Trophoblast cell (in vitro differentiated cells and primary cell): ENCODE results near the gene RASIP1.
"Not testable (repeated sequence)": the region's sequence is repeated elsewhere in the genome, so short reads cannot be mapped to it uniquely, and the experiment has no call there.

Source experiments
- DNase-seq, 2 donors: peaks; one replicate each; pipeline ENCODE4 v3.0.0-alpha.2; 2016
- H2AFZ ChIP-seq: 2 replicates; pipeline ENCODE4 v1.6.1; 2013; ENCODE audit warnings: low read length, moderate library complexity, mild to moderate bottlenecking; ENCODE audit not compliant: insufficient read depth, poor library complexity
- H2AK5ac ChIP-seq: 2 replicates; pipeline ENCODE4 v1.6.1; 2013; ENCODE audit warnings: mild to moderate bottlenecking, low read length
- H2BK120ac ChIP-seq: 2 replicates; pipeline ENCODE4 v1.6.1; 2013; ENCODE audit warnings: low read length, mild to moderate bottlenecking, moderate library complexity; ENCODE audit not compliant: insufficient read depth, poor library complexity
- H2BK12ac ChIP-seq: 2 replicates; pipeline ENCODE4 v1.6.1; 2013; ENCODE audit warnings: mild to moderate bottlenecking, low read length, moderate library complexity
- H2BK5ac ChIP-seq: 2 replicates; pipeline ENCODE4 v1.6.1; 2013; ENCODE audit warnings: low read length, low read depth, moderate library complexity, mild to moderate bottlenecking; ENCODE audit not compliant: poor library complexity
- H3K14ac ChIP-seq: 2 replicates; pipeline ENCODE4 v1.6.1; 2013; ENCODE audit warnings: mild to moderate bottlenecking, low read length
- H3K18ac ChIP-seq: 2 replicates; pipeline ENCODE4 v1.6.1; 2013; ENCODE audit warnings: mild to moderate bottlenecking, low read length
- H3K23ac ChIP-seq: 2 replicates; pipeline ENCODE4 v1.6.1; 2013; ENCODE audit warnings: low read length
- H3K27ac ChIP-seq: 2 replicates; pipeline ENCODE4 v1.5.1; 2013; ENCODE audit warnings: low read depth, mild to moderate bottlenecking, inconsistent platforms, low read length, moderate library complexity
- H3K27me3 ChIP-seq: 2 replicates; pipeline ENCODE4 v1.6.1; 2013; ENCODE audit warnings: inconsistent platforms, mild to moderate bottlenecking, low read length, moderate library complexity; ENCODE audit not compliant: insufficient read depth
- H3K36me3 ChIP-seq, 2 experiments: 1 replicate in 1 of 2; 2 replicates in 1 of 2; pipeline ENCODE4 v1.6.1; 2013; ENCODE audit warnings: low read length in 2 of 2, mild to moderate bottlenecking in 2 of 2, moderate library complexity in 1 of 2; ENCODE audit not compliant: insufficient read depth in 2 of 2, control insufficient read depth in 1 of 2
- H3K4ac ChIP-seq: 2 replicates; pipeline ENCODE4 v1.6.1; 2013; ENCODE audit warnings: low read depth, mild to moderate bottlenecking, low read length, moderate library complexity
- H3K4me1 ChIP-seq, 2 experiments: 1 replicate in 1 of 2; 2 replicates in 1 of 2; pipeline ENCODE4 v1.6.1; 2013; ENCODE audit warnings: low read length in 2 of 2, mild to moderate bottlenecking in 2 of 2, moderate library complexity in 1 of 2; ENCODE audit not compliant: insufficient read depth in 2 of 2, control insufficient read depth in 1 of 2
- H3K4me2 ChIP-seq: 2 replicates; pipeline ENCODE4 v1.6.1; 2013; ENCODE audit warnings: inconsistent platforms, mild to moderate bottlenecking, low read length, moderate library complexity
- H3K4me3 ChIP-seq: 2 replicates; pipeline ENCODE4 v1.5.1; 2013; ENCODE audit warnings: mild to moderate bottlenecking, low read depth, low read length, inconsistent platforms
- H3K79me1 ChIP-seq: one replicate; pipeline ENCODE4 v1.6.1; 2013; ENCODE audit warnings: low read length
- H3K79me2 ChIP-seq: 2 replicates; pipeline ENCODE4 v1.6.1; 2013; ENCODE audit warnings: low read length, mild to moderate bottlenecking; ENCODE audit not compliant: control insufficient read depth, insufficient read depth, poor library complexity
- H3K9ac ChIP-seq: 2 replicates; pipeline ENCODE4 v1.6.1; 2013; ENCODE audit warnings: mild to moderate bottlenecking, low read length
- H3K9me3 ChIP-seq: 2 replicates; pipeline ENCODE4 v1.6.1; 2013; ENCODE audit warnings: low read depth, mild to moderate bottlenecking, control low read depth, inconsistent platforms, low read length; ENCODE audit not compliant: insufficient read depth
- H4K12ac ChIP-seq: 2 replicates; pipeline ENCODE4 v1.6.1; 2013; ENCODE audit warnings: low read depth, mild to moderate bottlenecking, low read length, moderate library complexity
- H4K8ac ChIP-seq: 2 replicates; pipeline ENCODE4 v1.6.1; 2013; ENCODE audit warnings: low read depth, mild to moderate bottlenecking, low read length, moderate library complexity
- H4K91ac ChIP-seq: one replicate; pipeline ENCODE4 v1.6.1; 2013; ENCODE audit warnings: low read depth, mild to moderate bottlenecking, low read length, moderate library complexity
- WGBS: extraction: QIAGEN DNeasy Blood & Tissue Kit; methylation state at CpG from one replicate; pipeline ENCODE4 v1.1.7; 2013; ENCODE audit warnings: missing lambda C conversion rate; ENCODE audit not compliant: insufficient read length, insufficient coverage; ENCODE audit errors: extremely low coverage; 5-methylcytosine and 5-hydroxymethylcytosine counted together

RASIP1 gene

DNA sequence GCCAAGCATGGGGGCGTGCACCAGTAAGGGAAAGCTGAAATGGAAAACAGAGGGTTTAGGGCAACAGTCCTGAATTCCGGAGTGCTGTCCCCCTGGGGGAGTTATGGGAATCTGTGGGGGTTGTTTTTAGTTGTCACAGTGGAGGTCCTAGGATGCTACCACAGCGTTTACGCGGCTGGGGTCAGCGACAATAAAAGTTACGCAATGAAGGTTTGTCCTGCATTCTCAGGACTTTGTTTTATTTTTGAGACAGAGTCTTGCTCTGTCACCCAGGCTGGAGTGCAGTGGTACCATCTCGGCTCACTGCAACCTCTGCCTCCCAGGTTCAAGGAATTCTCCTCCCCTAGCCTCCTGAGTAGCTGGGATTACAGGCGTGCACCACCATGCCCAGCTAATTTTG lies 46.8 kb downstream of the RASIP1 start:
- H2AFZ ChIP-seq, H3K23ac ChIP-seq, H3K18ac ChIP-seq, H3K27ac ChIP-seq, H3K14ac ChIP-seq, H4K12ac ChIP-seq, H2BK5ac ChIP-seq, H3K9ac ChIP-seq, H3K4me3 ChIP-seq, H3K9me3 ChIP-seq, H4K91ac ChIP-seq, H3K79me1 ChIP-seq, H3K4ac ChIP-seq, DNase-seq, H3K4me2 ChIP-seq, H3K79me2 ChIP-seq, H2AK5ac ChIP-seq, H2BK120ac ChIP-seq, H3K36me3 ChIP-seq, H2BK12ac ChIP-seq, H4K8ac ChIP-seq, H3K27me3 ChIP-seq: not testable (repeated sequence)
- peaks cover 10 to 11% of the 10 kb centered on the region in 2 experiments for H3K4me1 ChIP-seq
- WGBS, result no CpG with 5 or more reads among the region's 9 CpGs

GRCh38 chr19:48689449-48689848 lies 51.0 kb downstream of the RASIP1 start:
- no peaks in the 10 kb centered on the region for H3K79me1 ChIP-seq
- no peak overlapping the region for H4K12ac ChIP-seq
- H3K36me3 ChIP-seq, result no peaks in the 10 kb centered on the region
- H3K27ac ChIP-seq, result no peak overlapping the region
- H2AFZ ChIP-seq, result no peak overlapping the region
- no peak overlapping the region for H4K8ac ChIP-seq
- no peak overlapping the region for H3K18ac ChIP-seq
- WGBS, result no CpG with 5 or more reads among the region's 7 CpGs
- no peaks in the 10 kb centered on the region for H3K9me3 ChIP-seq
- H3K4ac ChIP-seq, result no peak overlapping the region
- H3K4me1 ChIP-seq, result no peaks in the 10 kb centered on the region
- no peak for DNase-seq
- H3K27me3 ChIP-seq, result no peaks in the 10 kb centered on the region
- H2AK5ac ChIP-seq, result no peak overlapping the region
- H3K23ac ChIP-seq, result no peak overlapping the region
- H3K14ac ChIP-seq, result no peak overlapping the region
- H4K91ac ChIP-seq, result no peak overlapping the region
- no peak overlapping the region for H3K9ac ChIP-seq
- no peak overlapping the region for H3K4me3 ChIP-seq
- H2BK12ac ChIP-seq, result no peak overlapping the region
- no peaks in the 10 kb centered on the region for H3K79me2 ChIP-seq
- H2BK120ac ChIP-seq, result no peak overlapping the region
- H2BK5ac ChIP-seq, result no peak overlapping the region
- H3K4me2 ChIP-seq, result no peak overlapping the region

- no CpG with 5 or more reads among the region's 3 CpGs for WGBS
- H2BK120ac ChIP-seq, result no peak overlapping the region
Observed at GRCh38 chr19:48687776-48688175, 52.6 kb downstream of the RASIP1 start.

DNA sequence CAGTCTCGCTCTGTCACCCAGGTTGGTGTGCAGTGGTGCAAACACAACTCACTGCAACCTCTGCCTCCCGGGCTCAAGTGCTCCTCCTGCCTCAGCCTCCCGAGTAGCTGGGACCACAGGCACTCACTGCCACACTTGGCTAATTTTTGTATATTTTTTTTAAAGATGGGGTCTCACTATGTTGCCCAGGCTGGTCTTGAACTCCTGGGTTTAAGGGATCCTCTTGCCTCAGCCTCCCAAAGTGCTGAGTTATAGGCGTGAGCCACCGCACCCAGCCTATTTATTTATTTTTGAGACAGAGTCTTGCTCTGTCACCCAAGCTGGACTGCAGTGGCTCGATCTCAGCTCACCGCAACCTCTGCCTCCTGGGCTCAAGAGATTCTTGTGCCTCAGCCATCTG lies 53.8 kb downstream of the RASIP1 start:
- not testable (repeated sequence) for H3K4me2 ChIP-seq, H4K8ac ChIP-seq, H3K14ac ChIP-seq, H2AFZ ChIP-seq, H3K79me1 ChIP-seq, H3K79me2 ChIP-seq, H3K18ac ChIP-seq, H2BK12ac ChIP-seq, DNase-seq, H4K91ac ChIP-seq, H3K27me3 ChIP-seq, H3K9ac ChIP-seq, H3K4me3 ChIP-seq, H2BK5ac ChIP-seq, H3K36me3 ChIP-seq, H2AK5ac ChIP-seq, H3K9me3 ChIP-seq, H3K27ac ChIP-seq, H3K4ac ChIP-seq, H2BK120ac ChIP-seq, H3K4me1 ChIP-seq, H4K12ac ChIP-seq, H3K23ac ChIP-seq
- no CpG with 5 or more reads among the region's 7 CpGs for WGBS

More at GRCh38 chr19:48687776-48688175, 52.6 kb downstream of the RASIP1 start:
- DNase-seq, result no peak
- Histone ChIP-seq H2BK12ac (no peak overlapping the region), H4K12ac (no peak overlapping the region), H3K36me3 (no peaks in the 10 kb centered on the region), H3K79me2 (no peaks in the 10 kb centered on the region), H3K79me1 (no peaks in the 10 kb centered on the region), H3K4me2 (no peak overlapping the region), H3K9ac (no peak overlapping the region), H2AFZ (no peak overlapping the region), H3K4ac (no peak overlapping the region), H4K91ac (no peak overlapping the region), H3K27me3 (no peaks in the 10 kb centered on the region), H3K4me1 (no peaks in the 10 kb centered on the region), H2BK5ac (no peak overlapping the region), H3K4me3 (no peak overlapping the region), H2AK5ac (no peak overlapping the region), H4K8ac (no peak overlapping the region), H3K23ac (no peak overlapping the region), H3K9me3 (no peaks in the 10 kb centered on the region), H3K18ac (no peak overlapping the region), H3K14ac (no peak overlapping the region), H3K27ac (no peak overlapping the region)
